Measurements from ENCODE around the gene RASGRF1. TPM values are rescaled to one million over a fixed set of nuclear protein-coding genes. Genes with fewer than 3 reads are reported as not detected.
"Not testable (repeated sequence)": the region's sequence is repeated elsewhere in the genome, so short reads cannot be mapped to it uniquely, and the experiment has no call there.

RASGRF1 gene
- total RNA-seq, 1 donor from 2014 or later = 0.41 TPM

DNA sequence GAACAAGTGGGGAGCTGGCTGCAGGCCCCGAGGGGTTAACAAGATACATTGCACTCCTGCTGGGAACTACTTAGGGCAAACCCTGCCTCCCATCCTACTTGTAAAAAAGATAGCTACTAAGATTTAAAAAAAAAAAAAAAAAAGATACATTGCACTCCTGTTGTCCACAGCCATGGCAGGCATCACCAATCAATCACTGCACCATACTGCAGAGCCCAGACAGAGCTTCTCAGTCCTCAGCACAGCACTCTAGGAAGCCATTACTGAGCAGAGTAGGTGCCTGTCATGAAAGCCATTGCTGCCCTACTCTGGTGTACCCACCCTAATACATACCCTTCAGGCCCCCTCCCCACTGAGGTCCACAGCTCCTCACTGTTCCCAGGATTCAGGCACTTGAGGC lies 64.8 kb downstream of the RASGRF1 start:
- no peaks in the 10 kb centered on the region for H3K4me1 Mint-ChIP-seq (ENCODE audit: unreplicated experiment)
- TF ChIP-seq, protein P1, sequence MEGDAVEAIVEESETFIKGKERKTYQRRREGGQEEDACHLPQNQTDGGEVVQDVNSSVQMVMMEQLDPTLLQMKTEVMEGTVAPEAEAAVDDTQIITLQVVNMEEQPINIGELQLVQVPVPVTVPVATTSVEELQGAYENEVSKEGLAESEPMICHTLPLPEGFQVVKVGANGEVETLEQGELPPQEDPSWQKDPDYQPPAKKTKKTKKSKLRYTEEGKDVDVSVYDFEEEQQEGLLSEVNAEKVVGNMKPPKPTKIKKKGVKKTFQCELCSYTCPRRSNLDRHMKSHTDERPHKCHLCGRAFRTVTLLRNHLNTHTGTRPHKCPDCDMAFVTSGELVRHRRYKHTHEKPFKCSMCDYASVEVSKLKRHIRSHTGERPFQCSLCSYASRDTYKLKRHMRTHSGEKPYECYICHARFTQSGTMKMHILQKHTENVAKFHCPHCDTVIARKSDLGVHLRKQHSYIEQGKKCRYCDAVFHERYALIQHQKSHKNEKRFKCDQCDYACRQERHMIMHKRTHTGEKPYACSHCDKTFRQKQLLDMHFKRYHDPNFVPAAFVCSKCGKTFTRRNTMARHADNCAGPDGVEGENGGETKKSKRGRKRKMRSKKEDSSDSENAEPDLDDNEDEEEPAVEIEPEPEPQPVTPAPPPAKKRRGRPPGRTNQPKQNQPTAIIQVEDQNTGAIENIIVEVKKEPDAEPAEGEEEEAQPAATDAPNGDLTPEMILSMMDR (conservative IDR thresholded peaks at IDR 0.05) = no peak
- no peak overlapping the region for H3K4me3 Mint-ChIP-seq
- peaks cover 5% of the 10 kb centered on the region for H3K27me3 Mint-ChIP-seq
- peaks cover 5% of the 10 kb centered on the region for H3K9me3 Mint-ChIP-seq
- no peak for DNase-seq (ENCODE audit: extremely low spot score, unreplicated experiment)
- H3K36me3 Mint-ChIP-seq = no peaks in the 10 kb centered on the region
- no peak overlapping the region for H3K27ac Mint-ChIP-seq

DNA sequence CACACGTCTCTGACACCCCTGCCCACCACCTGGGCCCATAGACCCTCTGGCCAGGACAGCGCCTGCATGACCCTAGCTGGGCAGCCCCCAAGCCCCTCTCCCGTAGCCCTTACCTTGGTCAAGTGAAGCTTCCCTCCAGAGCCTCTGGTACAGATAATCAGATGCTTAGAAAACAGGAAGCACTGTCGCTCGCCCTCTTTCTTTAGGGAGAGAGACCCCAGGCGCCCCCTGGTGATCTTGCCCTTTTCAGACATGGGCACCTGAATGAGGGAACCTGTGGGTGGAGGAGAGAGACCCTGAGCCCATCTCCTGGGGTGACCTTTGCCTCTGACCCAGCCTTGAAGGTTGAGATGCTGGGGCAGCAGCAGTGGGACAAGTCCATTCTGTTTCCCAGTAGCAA lies 65.4 kb downstream of the RASGRF1 start:
- Mint-ChIP-seq H3K4me1 (ENCODE audit: unreplicated experiment) (no peaks in the 10 kb centered on the region), H3K27ac (no peak overlapping the region), H3K36me3 (no peaks in the 10 kb centered on the region), H3K9me3 (peaks cover 5% of the 10 kb centered on the region), H3K4me3 (no peak overlapping the region), H3K27me3 (peaks cover 5% of the 10 kb centered on the region)
- DNase-seq (ENCODE audit: extremely low spot score, unreplicated experiment) = no peak
- TF ChIP-seq, protein P1 (conservative IDR thresholded peaks at IDR 0.05) = peak; percentile 38

DNA sequence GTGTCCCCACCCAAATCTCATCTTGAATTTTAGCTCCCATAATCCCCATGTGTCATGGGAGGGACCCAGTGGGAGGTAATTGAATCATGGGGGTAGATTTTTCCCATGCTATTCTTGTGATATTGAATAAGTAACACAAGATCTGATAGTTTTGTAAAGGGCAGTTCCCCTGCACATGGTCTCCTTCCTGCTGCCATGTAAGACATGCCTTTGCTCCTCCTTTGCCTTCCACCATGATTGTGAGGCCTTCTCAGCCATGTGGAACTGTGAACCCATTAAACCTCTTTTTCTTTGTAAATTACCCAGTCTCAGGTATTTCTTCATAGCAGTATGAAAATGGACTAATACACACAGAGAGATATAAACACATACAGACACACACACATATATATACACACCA lies 66.1 kb downstream of the RASGRF1 start:
- DNase-seq (ENCODE audit: extremely low spot score, unreplicated experiment); H3K36me3 Mint-ChIP-seq; H3K27me3 Mint-ChIP-seq; H3K27ac Mint-ChIP-seq; H3K4me1 Mint-ChIP-seq (ENCODE audit: unreplicated experiment); H3K9me3 Mint-ChIP-seq; H3K4me3 Mint-ChIP-seq: not testable (repeated sequence)

DNA sequence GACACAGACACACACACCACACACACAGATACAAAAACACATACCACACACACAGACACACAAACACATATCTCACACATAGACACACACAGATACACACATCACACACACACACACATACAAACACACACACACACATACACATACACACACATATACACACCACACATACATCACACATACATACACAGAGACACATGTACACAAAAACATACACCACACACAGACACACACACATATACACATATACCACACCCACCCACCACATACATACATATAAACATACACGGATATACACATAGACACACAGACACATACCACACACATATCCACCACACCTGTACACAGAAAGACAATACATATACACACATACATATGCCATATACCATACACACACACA lies 66.7 kb downstream of the RASGRF1 start:
- Mint-ChIP-seq H3K27ac (no peak overlapping the region), H3K9me3 (peaks cover 5% of the 10 kb centered on the region), H3K4me1 (ENCODE audit: unreplicated experiment) (no peaks in the 10 kb centered on the region), H3K4me3 (no peak overlapping the region), H3K36me3 (no peaks in the 10 kb centered on the region), H3K27me3 (peaks cover 5% of the 10 kb centered on the region)
- DNase-seq (ENCODE audit: extremely low spot score, unreplicated experiment) = no peak
- TF ChIP-seq, protein P1 (conservative IDR thresholded peaks at IDR 0.05) = no peak

DNA sequence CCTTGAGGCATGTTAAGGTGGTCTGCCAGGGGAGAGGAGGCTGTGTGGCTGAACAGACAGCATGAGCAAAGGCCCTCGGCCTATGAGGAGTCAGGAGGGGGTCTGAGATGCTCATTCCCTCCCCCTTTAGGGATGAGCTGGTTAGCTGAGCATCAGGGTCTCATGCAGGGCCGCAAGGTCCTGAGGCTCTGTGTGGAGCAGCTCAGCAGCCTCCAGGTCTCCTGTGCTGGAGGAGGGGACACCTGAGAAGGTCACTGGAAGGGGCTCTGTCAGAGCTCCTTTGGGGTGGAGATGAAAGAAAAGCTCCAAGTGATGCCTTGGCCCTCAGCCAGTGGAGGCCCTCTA lies 67.1 kb downstream of the RASGRF1 start:
- Mint-ChIP-seq H3K9me3 (peaks cover 5% of the 10 kb centered on the region), H3K27ac (no peak overlapping the region)

DNA sequence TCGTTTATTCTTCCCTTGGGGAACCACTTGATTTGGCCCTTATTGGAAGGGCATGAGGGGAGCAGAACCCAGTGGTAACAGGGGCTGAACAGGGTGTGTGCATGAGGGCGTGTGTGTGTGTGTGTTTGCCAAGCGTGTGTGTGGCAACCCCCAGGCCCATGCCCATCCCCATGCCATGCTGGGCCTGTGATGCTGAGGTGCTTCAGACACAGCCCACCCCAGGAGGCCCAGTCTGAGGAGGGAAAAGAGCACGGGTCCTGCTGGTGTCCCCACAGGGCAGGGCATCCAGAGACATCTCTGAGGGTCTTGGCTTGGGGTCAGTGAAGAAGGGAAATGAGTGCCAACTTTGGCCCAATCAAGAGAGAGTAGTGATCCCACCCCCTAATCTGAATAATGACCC lies 71.6 kb downstream of the RASGRF1 start:
- Mint-ChIP-seq H3K27ac (no peak overlapping the region), H3K4me1 (ENCODE audit: unreplicated experiment) (no peaks in the 10 kb centered on the region), H3K27me3 (peaks cover 3% of the 10 kb centered on the region), H3K9me3 (peaks cover 2% of the 10 kb centered on the region), H3K36me3 (no peaks in the 10 kb centered on the region), H3K4me3 (no peak overlapping the region)
- TF ChIP-seq, protein P1 (conservative IDR thresholded peaks at IDR 0.05) = no peak
- no peak for DNase-seq (ENCODE audit: extremely low spot score, unreplicated experiment)

More for the DNA sequence above, 67.1 kb downstream of the RASGRF1 start:
- Mint-ChIP-seq H3K4me1 (ENCODE audit: unreplicated experiment) (no peaks in the 10 kb centered on the region), H3K36me3 (no peaks in the 10 kb centered on the region), H3K4me3 (no peak overlapping the region), H3K27me3 (peaks cover 5% of the 10 kb centered on the region)
- DNase-seq (ENCODE audit: extremely low spot score, unreplicated experiment) = no peak
- TF ChIP-seq, protein P1 (conservative IDR thresholded peaks at IDR 0.05) = no peak
